ENCODE results near the gene HECA.
A peak's percentile ranks its signal among the peaks of the same experiment; 100 is the strongest.
"Not testable (repeated sequence)": the region's sequence is repeated elsewhere in the genome, so short reads cannot be mapped to it uniquely, and the experiment has no call there.

HECA gene

GRCh38 chr6:139204978-139205377, 70.1 kb downstream of the HECA start:
- TF ChIP-seq CTCF (IDR thresholded peaks at IDR 0.05; ENCODE audit: low read depth, low read length, missing control alignments), result no peak
- in situ Hi-C loops (cut with HindIII; ENCODE audit: low sequenced_read_pairs), result no loop called here
- DNase-seq (ENCODE audit: low read depth), result no peak
- H3K4me3 ChIP-seq (ENCODE audit: low read depth, low read length), result no peak overlapping the region

GRCh38 chr6:139205843-139206242, 71.0 kb downstream of the HECA start:
- in situ Hi-C loops (cut with HindIII; ENCODE audit: low sequenced_read_pairs), result no loop called here
- no peak for TF ChIP-seq CTCF (IDR thresholded peaks at IDR 0.05; ENCODE audit: low read depth, low read length, missing control alignments)

GRCh38 chr6:139210766-139211165, 75.9 kb downstream of the HECA start:
- in situ Hi-C loops (cut with HindIII; ENCODE audit: low sequenced_read_pairs); H3K4me3 ChIP-seq (ENCODE audit: low read depth, low read length); DNase-seq (ENCODE audit: low read depth): not testable (repeated sequence)

More at GRCh38 chr6:139205843-139206242, 71.0 kb downstream of the HECA start:
- H3K4me3 ChIP-seq (ENCODE audit: low read depth, low read length), result no peak overlapping the region
- no peak for DNase-seq (ENCODE audit: low read depth)

- in situ Hi-C loops (cut with HindIII; ENCODE audit: low sequenced_read_pairs); H3K4me3 ChIP-seq (ENCODE audit: low read depth, low read length); DNase-seq (ENCODE audit: low read depth): not testable (repeated sequence)
These were observed 77.6 kb downstream of the HECA start for GRCh38 chr6:139212460-139212859.

GRCh38 chr6:139219271-139219729, 84.4 kb downstream of the HECA start:
- in situ Hi-C loops (cut with HindIII; ENCODE audit: low sequenced_read_pairs), result no loop called here
- peak; percentile 88 for TF ChIP-seq CTCF (IDR thresholded peaks at IDR 0.05; ENCODE audit: low read depth, low read length, missing control alignments)
- peak; percentile 91 for DNase-seq (ENCODE audit: low read depth)
- no peak overlapping the region for H3K4me3 ChIP-seq (ENCODE audit: low read depth, low read length)

GRCh38 chr6:139219746-139220145, 84.9 kb downstream of the HECA start:
- TF ChIP-seq CTCF (IDR thresholded peaks at IDR 0.05; ENCODE audit: low read depth, low read length, missing control alignments), result no peak
- no peak for DNase-seq (ENCODE audit: low read depth)
- H3K4me3 ChIP-seq (ENCODE audit: low read depth, low read length), result no peak overlapping the region
- in situ Hi-C loops (cut with HindIII; ENCODE audit: low sequenced_read_pairs), result no loop called here

- H3K4me3 ChIP-seq (ENCODE audit: low read depth, low read length); DNase-seq (ENCODE audit: low read depth); in situ Hi-C loops (cut with HindIII; ENCODE audit: low sequenced_read_pairs): not testable (repeated sequence)
These were observed 93.5 kb downstream of the HECA start for GRCh38 chr6:139228387-139228786.

Measured in astrocyte of the cerebellum (primary cell).